ENCODE measurements around the gene OSBPL1A.

The OSBPL1A gene

GRCh38 chr18:24322584-24323136, 75.0 kb downstream of the OSBPL1A start:
- DNase-seq = no peak

- DNase-seq = no peak
Measured at GRCh38 chr18:24321071-24321470, 76.6 kb downstream of the OSBPL1A start.

- DNase-seq = no peak
Measured at GRCh38 chr18:24319757-24320156, 77.9 kb downstream of the OSBPL1A start.

- no peak for DNase-seq
Measured at GRCh38 chr18:24317370-24317769, 80.3 kb downstream of the OSBPL1A start.

GRCh38 chr18:24315170-24315569, 82.5 kb downstream of the OSBPL1A start:
- DNase-seq = no peak

GRCh38 chr18:24306201-24306600, 91.4 kb downstream of the OSBPL1A start:
- no peak for DNase-seq

- no peak for DNase-seq
Measured at GRCh38 chr18:24300703-24301102, 96.9 kb downstream of the OSBPL1A start.

- no peak for DNase-seq
Measured at GRCh38 chr18:24296276-24296675, 101.3 kb downstream of the OSBPL1A start.

- DNase-seq = no peak
Measured at GRCh38 chr18:24293254-24293653, 104.4 kb downstream of the OSBPL1A start.

GRCh38 chr18:24278591-24278990, 119.0 kb downstream of the OSBPL1A start:
- no peak for DNase-seq

GRCh38 chr18:24277516-24278195, 120.0 kb downstream of the OSBPL1A start:
- DNase-seq = no peak

GRCh38 chr18:24276994-24277393, 120.6 kb downstream of the OSBPL1A start:
- DNase-seq = no peak

- no peak for DNase-seq
Measured at GRCh38 chr18:24274837-24275236, 122.8 kb downstream of the OSBPL1A start.

- no peak for DNase-seq
Measured at GRCh38 chr18:24273596-24273995, 124.0 kb downstream of the OSBPL1A start.

GRCh38 chr18:24272229-24272525, 125.4 kb downstream of the OSBPL1A start:
- no peak for DNase-seq

GRCh38 chr18:24271381-24272228, 126.0 kb downstream of the OSBPL1A start:
- no peak for DNase-seq

- no peak for DNase-seq
Measured at GRCh38 chr18:24270937-24271380, 126.7 kb downstream of the OSBPL1A start.

GRCh38 chr18:24270358-24270936, 127.2 kb downstream of the OSBPL1A start:
- no peak for DNase-seq

- no peak for DNase-seq
Measured at GRCh38 chr18:24268784-24269550, 128.7 kb downstream of the OSBPL1A start.

- DNase-seq = no peak
Measured at GRCh38 chr18:24267878-24268277, 129.7 kb downstream of the OSBPL1A start.

GRCh38 chr18:24266131-24266530, 131.5 kb downstream of the OSBPL1A start:
- DNase-seq = no peak

GRCh38 chr18:24265502-24266064, 132.0 kb downstream of the OSBPL1A start:
- DNase-seq = no peak

GRCh38 chr18:24263050-24263449, 134.6 kb downstream of the OSBPL1A start:
- no peak for DNase-seq
